NOMO-1 treated with dmso at 0.1 percent for 144 hours (cell line): Measurements from ENCODE around the gene ITGB5.
"Not testable (repeated sequence)": the region's sequence is repeated elsewhere in the genome, so short reads cannot be mapped to it uniquely, and the experiment has no call there.

Experiments used
- DNase-seq: peaks from one replicate; lab custom pipeline; 2025; ENCODE audit not compliant: unreplicated experiment; lab: John Stamatoyannopoulos, UW

Gene ITGB5

DNA sequence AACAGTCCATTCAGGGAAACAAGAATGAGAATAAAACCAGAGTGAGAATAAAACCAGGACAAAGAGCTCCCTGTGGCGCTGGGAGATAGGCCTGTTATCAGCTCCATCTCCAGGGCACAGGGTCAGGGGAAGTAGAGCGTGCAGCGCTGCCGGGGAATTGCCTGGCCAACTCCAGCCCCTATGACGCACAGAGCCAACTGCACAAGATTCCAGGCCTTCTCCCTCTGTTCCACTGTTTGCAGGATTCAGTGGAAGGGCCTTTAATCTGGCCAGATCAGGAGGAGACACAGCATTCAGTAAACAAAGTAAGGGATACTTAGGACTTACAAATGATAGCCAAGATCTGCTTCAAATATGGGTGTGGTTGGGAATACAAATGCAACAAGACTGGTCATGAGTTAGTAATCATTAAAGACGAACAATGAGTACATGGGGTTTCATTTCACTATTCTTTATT, 49.4 kb downstream of the ITGB5 start:
- DNase-seq = no peak

DNA sequence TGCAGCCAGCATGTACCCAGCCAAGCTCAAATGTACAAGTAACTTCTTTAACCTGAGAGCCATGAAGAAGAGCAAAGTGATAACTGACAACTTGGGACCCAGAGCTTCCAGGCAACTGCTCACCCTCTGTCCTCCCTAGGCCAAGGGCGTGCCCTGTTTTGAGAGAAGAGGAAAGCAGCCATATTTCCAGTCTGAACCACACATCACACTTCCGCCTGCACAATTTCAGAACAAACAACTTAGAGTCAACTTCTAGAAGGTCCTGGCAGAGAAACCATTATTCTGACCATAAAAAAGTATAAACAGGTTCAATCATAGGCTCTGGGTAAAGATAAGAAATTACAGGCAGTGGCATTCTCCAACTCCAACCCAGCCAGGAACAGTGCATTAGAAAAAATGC, 50.1 kb downstream of the ITGB5 start:
- no peak for DNase-seq

DNA sequence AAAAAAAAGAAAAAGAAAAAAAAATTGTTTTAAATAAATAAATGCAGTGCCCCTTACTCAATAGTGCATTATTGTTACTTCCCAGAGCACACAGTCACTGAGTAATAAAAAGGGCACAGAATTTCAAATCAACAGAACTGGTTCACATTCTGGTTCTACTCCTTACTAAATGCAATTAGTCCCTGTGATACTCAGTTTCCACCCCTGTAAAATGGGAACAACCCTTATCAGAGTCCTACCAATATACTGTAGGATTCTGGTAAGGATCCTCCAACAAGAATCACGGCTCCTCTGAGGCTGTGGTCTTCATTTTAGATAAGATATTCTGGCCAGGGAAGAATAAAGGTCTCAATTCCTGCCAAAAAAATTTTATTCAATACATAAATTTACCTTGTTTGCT, 50.7 kb downstream of the ITGB5 start:
- DNase-seq = no peak

DNA sequence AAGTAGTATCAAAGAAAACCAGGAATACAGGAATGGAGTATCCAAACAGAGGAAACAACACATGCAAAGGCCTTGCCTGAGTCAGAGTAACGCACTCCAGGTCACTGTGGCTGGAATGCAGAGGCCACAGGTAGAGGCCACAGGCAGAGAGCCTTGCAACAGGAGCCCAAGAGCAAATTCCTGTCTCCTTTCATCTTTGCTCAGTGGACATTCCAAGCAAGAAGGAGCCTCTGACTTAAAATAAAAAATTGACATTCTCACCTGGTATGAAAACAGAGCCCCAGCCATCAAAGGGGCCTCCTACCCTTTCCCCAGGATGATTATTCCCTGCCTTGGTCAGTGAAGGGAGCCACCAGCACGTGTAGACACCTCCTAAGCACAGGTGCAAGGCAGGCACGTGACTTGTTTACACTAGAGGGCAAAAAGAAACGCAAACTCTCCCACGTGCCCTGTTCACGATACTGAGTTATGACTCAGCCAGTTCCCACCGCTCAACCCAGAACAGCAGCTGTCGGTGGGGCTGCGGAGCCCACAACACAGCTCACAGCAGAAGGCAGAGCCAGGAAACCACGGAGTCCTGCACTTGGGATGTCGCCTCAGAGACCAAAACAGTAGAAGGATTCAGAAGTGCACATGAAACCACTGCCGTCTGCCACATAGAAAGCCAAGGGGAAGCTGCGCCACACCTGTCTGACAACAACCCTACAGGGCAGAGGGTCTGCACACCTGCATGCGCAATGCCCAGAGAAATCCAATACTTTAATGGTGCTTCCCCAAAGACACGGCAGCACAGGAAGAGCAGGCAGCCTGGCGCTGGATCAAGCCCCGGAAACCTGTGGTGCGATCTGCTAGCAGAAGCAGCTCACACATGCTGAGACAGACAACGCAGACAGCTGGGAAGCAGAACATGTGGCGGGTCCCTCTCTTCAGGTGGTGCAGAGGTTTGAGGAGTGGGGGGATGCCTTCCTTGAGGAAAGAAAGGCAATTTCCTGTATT, 52.1 kb downstream of the ITGB5 start:
- DNase-seq = no peak

DNA sequence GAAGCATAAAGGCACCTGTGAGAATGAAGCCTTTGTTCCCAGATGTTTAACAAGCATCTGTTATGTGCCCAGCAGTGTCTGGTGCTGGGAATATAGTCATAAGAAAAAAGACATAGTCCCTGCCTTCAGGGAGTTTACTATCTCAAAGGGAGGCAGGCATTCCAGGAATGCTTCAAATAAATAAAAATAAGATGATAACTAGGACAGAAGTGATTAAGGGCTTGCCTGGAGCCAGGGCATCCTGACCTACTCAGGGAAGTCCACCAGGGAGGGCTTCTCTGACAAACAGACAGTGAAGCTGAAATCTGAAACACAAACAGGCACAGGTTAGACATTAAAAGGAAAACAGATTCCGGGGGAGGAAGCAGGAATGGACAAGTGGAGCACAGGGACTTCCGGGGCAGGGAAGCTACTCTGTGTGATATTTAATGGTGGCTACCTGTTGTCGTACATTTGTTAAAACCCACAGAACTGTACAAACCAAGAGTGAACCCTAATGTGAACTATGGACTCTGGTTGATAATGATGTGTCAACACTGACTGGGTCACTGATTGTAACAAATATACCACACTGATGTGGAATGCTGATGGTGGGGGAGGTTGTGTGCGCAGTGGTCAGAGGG, 53.3 kb downstream of the ITGB5 start:
- no peak for DNase-seq

DNA sequence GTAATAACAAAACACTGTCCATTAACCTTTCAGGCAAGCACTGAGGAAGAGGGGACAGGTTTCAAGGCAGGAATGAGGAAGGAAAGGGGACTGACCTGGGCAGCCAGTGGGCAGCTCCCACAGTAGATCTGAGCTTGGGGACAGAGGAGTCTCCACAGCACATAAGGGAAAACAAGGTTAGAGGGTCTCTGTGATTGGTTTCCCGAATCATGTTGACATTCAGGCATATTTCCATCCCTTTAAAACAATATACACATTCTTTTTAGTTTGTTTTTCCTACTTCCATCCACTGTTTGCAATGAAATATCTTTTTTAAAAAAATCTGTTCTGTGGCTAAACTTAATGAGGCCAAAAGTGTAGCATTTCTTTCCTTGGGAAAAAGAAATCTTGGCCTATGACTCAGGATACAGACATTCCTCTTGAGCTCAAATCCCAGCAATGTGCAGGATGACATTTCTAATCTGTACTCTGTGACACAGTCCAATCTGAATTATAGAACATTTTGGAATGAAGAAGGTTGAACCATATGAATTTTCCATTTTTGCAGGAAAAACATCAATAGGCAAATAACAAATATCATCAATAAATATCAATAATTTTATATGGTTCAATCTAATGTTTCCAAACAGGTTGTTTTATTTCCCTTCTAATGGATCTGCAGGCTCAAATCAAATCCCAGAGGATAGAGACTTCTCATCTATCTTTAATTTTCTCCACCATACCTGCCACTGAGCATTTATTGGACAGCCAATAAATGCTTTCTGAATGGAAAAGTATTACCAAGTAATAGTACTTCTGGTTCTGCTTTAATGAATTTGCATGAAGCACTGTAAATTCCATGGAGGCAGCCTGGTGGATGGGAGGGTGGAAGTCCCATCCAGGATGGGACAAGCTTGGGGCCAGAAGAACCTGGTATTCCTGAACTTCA, 54.1 kb downstream of the ITGB5 start:
- no peak for DNase-seq

DNA sequence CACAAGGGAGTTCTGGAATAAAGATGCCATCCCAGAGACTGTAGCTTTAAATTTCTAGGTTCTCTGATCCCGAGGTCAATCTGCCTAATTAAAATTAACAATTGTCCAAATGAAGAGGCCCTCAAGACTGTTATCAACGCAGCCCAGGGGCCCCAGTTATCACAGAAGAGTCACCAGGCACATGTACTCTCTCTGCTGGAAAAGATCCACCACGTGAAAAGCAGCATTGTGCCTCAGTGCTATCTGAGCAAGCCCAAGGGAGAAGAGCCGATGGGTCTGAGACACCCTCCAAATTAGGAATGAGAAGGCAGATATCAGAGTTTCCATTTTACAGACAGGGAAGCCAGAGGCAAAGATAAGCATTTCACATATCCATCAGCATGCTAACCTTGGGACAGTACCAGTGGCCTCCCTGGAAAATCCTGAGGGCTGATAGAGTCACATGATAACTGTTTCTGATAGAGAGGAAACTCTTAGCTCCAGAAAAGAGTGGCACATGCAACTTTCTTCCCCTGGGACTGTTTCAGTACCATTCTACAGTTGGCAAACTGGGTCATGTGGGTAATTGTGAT, 55.5 kb downstream of the ITGB5 start:
- no peak for DNase-seq

DNA sequence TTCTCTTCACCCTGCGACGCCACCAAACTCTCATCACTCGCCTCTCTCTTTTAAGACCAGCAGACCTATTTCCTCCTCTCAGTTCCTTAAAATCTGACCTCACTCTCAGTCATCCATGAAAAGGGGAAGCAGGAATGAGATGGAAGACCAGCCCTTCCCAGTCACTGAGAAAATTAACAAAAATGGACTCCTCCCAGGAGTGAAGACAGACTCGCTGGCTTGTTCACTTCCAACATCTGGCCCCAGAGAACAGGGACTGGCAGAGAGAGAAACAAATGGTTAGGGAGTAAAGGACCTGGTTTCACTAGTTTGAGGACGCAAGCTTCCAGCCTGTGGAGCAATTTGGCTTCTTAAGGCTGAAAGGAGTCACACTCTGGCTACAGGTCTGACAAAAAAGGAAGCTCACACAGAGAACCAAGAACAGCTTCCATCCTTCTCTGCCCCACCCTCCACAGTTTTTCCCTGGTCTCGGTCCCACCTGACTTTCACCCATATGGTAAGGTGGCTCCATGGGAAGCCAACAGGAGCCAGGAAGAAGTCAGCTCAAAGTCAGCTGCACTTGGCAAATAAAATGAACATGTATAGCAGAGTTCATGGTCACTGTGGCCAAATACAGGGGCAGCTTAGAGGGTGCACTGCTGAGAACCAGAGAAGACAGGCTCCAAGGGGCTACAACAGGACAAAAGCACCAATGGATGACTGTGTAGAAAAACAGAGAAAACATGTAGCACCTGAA, 57.2 kb downstream of the ITGB5 start:
- peak; percentile 47 for DNase-seq

DNA sequence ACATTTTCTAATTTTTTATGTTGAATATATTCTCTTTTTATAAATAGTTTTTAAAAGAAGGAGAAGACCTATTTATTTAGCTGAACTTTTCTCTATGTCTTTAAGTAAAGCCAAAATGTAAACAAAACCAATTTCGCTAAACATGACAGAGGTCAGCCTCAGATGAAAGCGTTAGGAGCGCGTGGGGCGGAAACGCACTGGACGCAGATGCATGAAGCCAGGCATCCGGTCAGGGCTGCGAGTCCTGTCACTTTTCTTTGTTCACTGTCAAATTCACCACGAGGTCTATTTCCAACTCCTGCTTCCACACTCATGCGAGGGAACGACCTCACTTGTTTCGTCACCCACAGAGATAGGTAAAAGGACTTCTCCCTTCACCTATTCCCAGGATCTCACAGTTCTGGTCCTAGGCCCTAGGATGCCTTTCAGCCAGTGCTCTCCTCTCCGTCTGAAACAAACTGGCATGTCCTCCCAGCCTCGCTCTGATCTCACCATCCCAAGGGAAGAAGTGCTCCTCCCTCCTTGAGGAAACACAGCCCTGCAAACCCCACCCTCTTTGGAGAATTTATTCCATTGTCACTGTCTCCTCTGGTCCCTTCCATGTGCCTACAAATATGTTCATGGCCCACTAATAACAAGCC, 57.9 kb downstream of the ITGB5 start:
- no peak for DNase-seq

DNA sequence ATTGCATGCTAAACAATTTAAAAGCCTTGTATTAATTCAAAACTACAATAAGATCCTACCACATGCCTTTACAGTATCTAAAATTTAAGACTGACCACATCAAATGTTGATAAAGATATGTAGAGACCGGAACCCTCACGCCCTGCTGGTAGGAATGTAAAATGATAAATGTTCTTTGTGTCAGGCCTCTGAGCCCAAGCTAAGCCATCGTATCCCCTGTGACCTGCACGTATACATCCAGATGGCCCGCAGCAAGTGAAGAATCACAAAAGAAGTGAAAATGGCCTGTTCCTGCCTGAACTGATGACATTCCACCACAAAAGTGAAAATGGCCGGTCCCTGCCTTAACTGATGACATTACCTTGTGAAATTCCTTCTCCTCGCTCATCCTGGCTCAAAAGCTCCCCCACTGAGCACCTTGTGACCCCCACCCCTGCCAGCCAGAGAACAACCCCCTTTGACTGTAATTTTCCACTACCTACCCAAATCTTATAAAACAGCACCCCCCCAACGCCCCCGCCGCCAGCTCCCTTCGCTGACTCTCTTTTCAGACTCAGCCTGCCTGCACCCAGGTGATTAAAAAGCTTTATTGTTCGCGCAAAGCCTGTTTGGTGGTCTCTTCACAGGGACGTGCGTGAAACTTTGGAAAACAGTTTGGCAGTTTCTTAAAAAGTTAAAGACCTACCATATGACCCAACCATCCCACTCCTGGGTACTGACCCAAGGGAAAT, 59.5 kb downstream of the ITGB5 start:
- DNase-seq = not testable (repeated sequence)

DNA sequence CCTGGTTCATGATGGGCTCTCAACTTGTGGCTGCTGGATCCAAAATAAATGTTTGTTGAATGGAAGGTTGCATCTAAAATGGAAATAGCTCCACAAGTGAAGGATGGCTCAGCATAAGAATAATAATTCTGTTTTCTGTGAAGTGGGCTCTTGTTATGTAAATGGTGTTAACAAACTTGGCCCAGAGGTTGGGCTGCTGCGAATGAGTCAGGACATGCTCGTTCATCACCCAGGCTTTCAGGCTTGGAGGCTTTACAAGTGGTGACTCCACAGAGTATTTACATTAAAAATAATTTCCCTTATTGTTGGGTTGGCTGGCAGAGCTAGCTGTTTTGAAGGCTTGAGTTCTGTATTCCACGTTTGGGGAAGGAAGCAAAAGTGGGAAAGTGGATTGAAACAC, 60.5 kb downstream of the ITGB5 start:
- DNase-seq = no peak

DNA sequence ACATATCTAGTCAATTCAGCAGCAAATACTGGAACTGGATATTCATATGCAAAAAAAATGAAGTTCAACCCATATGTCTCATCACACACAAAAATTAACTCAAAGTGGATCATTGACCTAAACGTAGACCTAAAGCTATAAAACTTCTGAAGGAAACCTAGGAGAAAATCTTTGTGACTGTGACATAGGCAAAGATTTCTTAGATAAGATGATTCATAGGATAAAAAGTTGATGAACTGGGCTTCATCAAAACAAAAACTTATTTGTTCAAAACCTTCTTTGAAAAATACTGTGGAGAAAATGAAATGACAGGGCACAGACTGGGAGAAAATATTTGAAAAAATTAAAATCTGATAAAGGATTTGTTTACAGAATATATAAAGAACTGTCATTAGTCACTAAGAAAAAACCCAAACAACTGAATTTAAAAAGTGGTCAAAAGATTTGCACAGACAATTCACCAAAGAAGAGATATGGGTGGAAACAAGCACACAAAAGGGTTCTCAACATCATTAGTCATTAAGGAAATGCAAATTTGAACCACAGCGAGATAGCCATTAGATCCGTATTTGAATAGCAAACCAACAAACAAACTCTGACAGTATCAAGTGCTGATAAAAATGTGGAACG, 62.8 kb downstream of the ITGB5 start:
- DNase-seq = no peak

DNA sequence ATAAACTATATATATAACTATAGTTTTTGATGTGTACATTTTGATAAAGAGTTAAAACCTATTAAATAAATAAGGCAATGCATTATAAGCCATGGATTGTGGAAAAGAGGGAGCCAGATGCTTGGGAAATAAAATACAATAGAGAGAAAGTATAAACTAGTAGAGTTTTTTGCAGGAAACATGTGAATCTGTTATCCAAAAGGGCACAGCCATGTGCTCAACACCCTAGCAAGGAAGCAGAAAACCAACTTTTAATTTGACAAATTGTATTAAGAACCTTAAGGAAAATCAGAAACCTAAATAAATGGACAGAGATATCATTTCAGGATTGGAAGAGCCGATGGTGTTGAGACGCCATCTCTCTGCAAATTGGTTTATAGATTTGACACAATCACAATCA, 63.5 kb downstream of the ITGB5 start:
- no peak for DNase-seq

DNA sequence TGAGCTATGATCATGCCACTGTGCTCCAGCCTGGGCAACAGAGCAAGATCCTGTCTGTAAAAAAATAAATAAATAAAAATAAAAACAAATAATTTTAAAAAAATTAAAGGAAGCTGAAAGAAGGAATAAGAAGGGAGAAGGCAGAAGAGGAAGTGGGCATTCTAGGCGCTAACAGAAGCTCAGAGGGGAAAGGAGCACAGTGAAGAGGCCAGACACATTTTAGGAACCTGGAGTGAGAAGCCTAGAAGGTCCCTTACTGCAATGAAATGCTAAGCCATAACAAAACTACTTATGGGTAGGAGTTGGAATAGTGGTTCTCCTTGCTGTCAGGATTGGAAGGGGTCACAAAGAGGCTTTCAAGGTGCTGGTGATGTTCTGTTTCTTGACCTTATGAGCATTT, 64.0 kb downstream of the ITGB5 start:
- DNase-seq = no peak

DNA sequence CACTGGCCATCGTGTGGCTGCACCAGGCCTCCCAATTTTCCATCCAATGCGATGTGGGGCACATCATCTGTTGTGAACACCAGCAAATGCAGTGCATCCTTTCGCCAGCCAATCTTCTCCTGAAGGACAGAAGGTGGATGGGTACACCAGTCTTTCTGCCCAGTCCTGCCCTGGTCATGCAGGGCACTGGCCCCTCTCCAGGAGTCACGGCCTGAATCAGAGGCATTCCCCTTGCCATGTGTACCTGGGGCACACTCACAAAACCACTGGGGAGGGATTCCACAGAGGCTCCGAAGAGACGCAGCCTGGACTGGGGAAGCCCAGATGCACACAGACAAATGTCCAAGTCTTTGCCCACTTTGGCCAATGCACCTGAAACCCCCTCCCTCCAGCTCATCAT, 65.8 kb downstream of the ITGB5 start:
- DNase-seq = no peak

DNA sequence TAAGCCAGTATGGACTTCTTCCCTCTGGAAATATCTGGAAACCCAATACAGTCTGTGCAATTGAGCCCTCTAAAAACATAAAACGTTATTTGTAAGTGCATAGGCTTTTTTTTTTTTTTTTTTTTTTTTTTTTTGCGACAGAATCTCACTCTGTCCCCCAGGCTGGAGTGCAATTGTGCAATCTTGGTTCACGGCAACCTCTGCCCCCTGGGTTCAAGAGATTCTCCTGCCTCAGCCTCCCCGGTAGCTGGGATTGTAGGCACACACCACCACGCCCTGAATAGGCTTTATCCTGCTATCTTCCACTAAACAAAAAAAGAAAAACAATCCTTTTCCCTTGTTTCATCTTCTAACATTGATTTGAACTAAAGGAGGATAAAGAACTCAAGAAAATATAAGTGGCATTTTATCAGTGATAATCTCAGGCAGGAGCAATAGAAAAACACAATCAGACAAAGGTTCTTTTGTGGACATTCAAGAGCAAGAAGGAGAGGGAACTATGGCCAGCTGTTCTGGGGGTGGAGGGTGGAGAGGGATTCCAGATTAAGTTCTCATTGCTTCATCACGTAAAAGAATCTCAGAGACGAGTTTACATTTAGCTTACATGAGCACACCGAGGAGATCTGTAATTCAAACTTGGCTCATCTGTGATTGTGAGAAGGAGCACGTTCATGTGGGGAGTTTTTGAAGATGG, 68.6 kb downstream of the ITGB5 start:
- no peak for DNase-seq

DNA sequence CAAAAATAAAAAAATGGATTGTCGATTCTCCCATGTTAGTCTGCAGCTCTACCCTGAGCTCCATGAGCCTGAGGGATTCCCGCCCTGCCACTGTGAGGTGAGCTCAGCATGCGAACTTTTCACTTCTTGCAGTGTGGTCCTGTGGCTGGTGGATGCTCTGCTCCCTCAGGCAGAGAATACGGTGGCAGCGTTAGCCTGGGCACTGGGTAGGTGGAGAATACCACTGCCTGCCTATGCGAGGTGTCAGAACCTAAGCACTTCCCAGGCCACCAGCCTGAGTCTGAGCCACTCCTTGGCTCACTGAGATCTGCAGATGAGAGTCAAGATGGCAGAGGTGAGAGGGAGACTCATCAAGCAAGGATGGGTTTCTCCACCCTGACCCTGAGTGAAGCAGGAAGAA, 70.1 kb downstream of the ITGB5 start:
- DNase-seq = no peak

DNA sequence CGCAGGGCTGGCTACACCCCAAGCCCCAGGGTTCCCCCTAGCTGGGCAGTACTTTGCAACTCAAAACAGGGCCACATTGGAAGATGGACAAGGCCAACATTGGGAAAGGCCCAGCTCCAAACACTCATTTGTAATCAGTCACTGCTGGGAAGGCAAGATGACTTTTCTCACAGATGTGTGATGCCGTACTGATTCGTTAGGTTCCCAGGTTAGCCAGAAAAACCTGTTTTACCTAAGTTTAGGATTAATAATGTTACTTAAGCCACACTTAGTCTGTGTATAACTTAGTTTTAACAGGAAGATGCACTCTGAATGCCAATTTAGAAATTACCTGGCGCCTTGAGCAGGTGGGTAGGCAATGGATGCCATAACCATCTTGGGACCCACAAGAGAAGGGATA, 71.0 kb downstream of the ITGB5 start:
- DNase-seq = no peak
